K562 (cell line): ENCODE data around the gene SLC8A1. TPM values are rescaled to one million over a fixed set of nuclear protein-coding genes. Genes with fewer than 3 reads are reported as not detected.

Experiments used
- ATAC-seq: fragments of 200-7000 bp; cut with Tn5 transposase; 3 replicates; pipeline ENCODE4 v1.9.1; 2020; ENCODE audit warnings: moderate library complexity
- BruUV-seq: library from RNA; stranded (reverse); fragments of 400-500 nt; replicated peaks from 2 replicates; lab custom pipeline; 2021; lab: Mats Ljungman, UMichigan
- CTCF ChIA-PET: fragments of 300-600 bp; formaldehyde crosslinking; extraction: SDS; loops from one replicate; lab custom pipeline; 2021; ENCODE audit warnings: low intra/inter-chr PET ratio; lab: Yijun Ruan, JAX
- POLR2A ChIA-PET: fragments of 300-600, 350-650 bp; sonication (Branson Sonifier 250); formaldehyde crosslinking; extraction: SDS; loops from one replicate; lab custom pipeline; 2021; ENCODE audit warnings: antibody characterized with exemption, inconsistent platforms; lab: Yijun Ruan, JAX
- DNase-seq, 4 experiments: peaks; one replicate each; pipeline versions ENCODE4 v3.0.0 to v3.0.0-alpha.2; 2011 to 2018; ENCODE audit warnings: low spot score in 3 of 4, mixed read lengths in 3 of 4; ENCODE audit errors: extremely low read depth in 1 of 4
- FAIRE-seq: peaks from 2 replicates; lab custom pipeline; 2011; peaks lifted over from hg19 to GRCh38; lab: Jason Lieb, UNC
- H2AFZ ChIP-seq: 2 replicates; pipeline ENCODE4 v1.6.0; 2011; ENCODE audit warnings: low read depth, low read length, control low read depth, inconsistent platforms
- H3K27ac ChIP-seq: fragments of 200-600 bp; 3 replicates; pipeline ENCODE4 v1.8.0; 2011; ENCODE audit warnings: low read depth, mild to moderate bottlenecking, control low read depth, inconsistent platforms, low read length, moderate library complexity, mixed read lengths; ENCODE audit errors: extremely low read depth
- H3K27me3 ChIP-seq, 2 experiments: fragments of 300-600 bp in 1 of 2; 2 replicates in 1 of 2; 3 replicates in 1 of 2; pipeline versions ENCODE4 v1.6.0 to v1.8.0; 2011; ENCODE audit warnings: inconsistent platforms in 2 of 2, low read length in 2 of 2, mild to moderate bottlenecking in 1 of 2, mixed read lengths in 1 of 2, moderate library complexity in 1 of 2; ENCODE audit not compliant: control insufficient read depth in 2 of 2, insufficient read depth in 2 of 2
- H3K36me3 ChIP-seq: fragments of 300-600 bp; 3 replicates; pipeline ENCODE4 v1.8.0; 2011; ENCODE audit warnings: mild to moderate bottlenecking, low read length, inconsistent platforms; ENCODE audit not compliant: control insufficient read depth, insufficient read depth
- H3K4me1 ChIP-seq, 2 experiments: fragments of 200-600 bp in 1 of 2; replicated peaks in 1 of 2; 2 replicates in 1 of 2; 3 replicates in 1 of 2; pipeline versions ENCODE4 v1.5.1 to v1.8.0; 2011; ENCODE audit warnings: inconsistent platforms in 2 of 2, low read length in 2 of 2, mild to moderate bottlenecking in 1 of 2, mixed read lengths in 1 of 2, moderate library complexity in 1 of 2; ENCODE audit not compliant: control insufficient read depth in 2 of 2, insufficient read depth in 2 of 2
- H3K4me2 ChIP-seq: 2 replicates; pipeline ENCODE4 v1.6.1; 2011; ENCODE audit warnings: low read length, control low read depth, inconsistent platforms, mixed read lengths; ENCODE audit not compliant: insufficient read depth
- H3K4me3 ChIP-seq: fragments of 200-600 bp; sonication (generic), shearing (Covaris generic); 2 replicates; pipeline ENCODE4 v1.5.1; 2016; ENCODE audit warnings: control low read depth, inconsistent platforms
- H3K79me2 ChIP-seq: fragments of 200-600 bp; 3 replicates; pipeline ENCODE4 v1.8.0; 2011; ENCODE audit warnings: low read length, inconsistent platforms; ENCODE audit not compliant: control insufficient read depth, insufficient read depth
- H3K9ac ChIP-seq, 2 experiments: 2 replicates each; pipeline versions ENCODE4 v1.6.0 to v1.6.1; 2011; ENCODE audit warnings: low read depth in 2 of 2, low read length in 2 of 2, control low read depth in 1 of 2, inconsistent platforms in 1 of 2, mild to moderate bottlenecking in 1 of 2, mixed read lengths in 1 of 2; ENCODE audit not compliant: insufficient read depth in 1 of 2
- H3K9me1 ChIP-seq: one replicate; pipeline ENCODE4 v1.6.0; 2011; ENCODE audit warnings: inconsistent platforms, mild to moderate bottlenecking, low read length, moderate library complexity; ENCODE audit not compliant: control insufficient read depth, insufficient read depth
- H3K9me3 ChIP-seq: replicated peaks from 2 replicates; pipeline ENCODE4 v1.5.1; 2011; ENCODE audit warnings: low read depth, low read length, inconsistent platforms; ENCODE audit not compliant: control insufficient read depth, insufficient read depth
- H4K20me1 ChIP-seq: replicated peaks from 2 replicates; pipeline ENCODE4 v1.6.1; 2011; ENCODE audit warnings: low read length, inconsistent platforms, mixed read lengths; ENCODE audit not compliant: control insufficient read depth, insufficient read depth
- CCAR2 ChIP-seq: fragments of 200-400 bp; formaldehyde crosslinking; IDR thresholded peaks from 2 replicates; pipeline ENCODE4 v1.6.1; 2017; ENCODE audit warnings: mild to moderate bottlenecking, low read depth, low read length
- ETV1 ChIP-seq: fragments of 450-650 bp; conservative IDR thresholded peaks from 2 replicates; pipeline ENCODE4 v1.6.1; 2016; ENCODE audit warnings: missing genetic modification characterization, control low read depth, low read depth, missing compliant biosample characterization
- HMBOX1 ChIP-seq: sonication (generic); IDR thresholded peaks from 2 replicates; pipeline ENCODE4 v1.6.1; 2016
- MCM7 ChIP-seq, 2 experiments: fragments of 450-650 bp; IDR thresholded peaks; 2 replicates each; pipeline ENCODE4 v1.6.1; 2016 to 2018
- ZBTB17 ChIP-seq: fragments of 450-650 bp; formaldehyde crosslinking; IDR thresholded peaks from 2 replicates; pipeline ENCODE4 v1.4.0; 2020; ENCODE audit warnings: mild to moderate bottlenecking
- ZNF24 ChIP-seq: fragments of 450-650 bp; IDR thresholded peaks from 2 replicates; pipeline ENCODE4 v1.6.1; 2016
- ZNF561 ChIP-seq: fragments of 450-650 bp; formaldehyde crosslinking; conservative IDR thresholded peaks from 2 replicates; pipeline ENCODE4 v1.4.0; 2020; ENCODE audit warnings: mild to moderate bottlenecking, moderate library complexity
- WGBS: fragments of 100-300 bp; shearing (Covaris generic); methylation state at CpG from one replicate; pipeline ENCODE4 v1.1.6; 2016; ENCODE audit warnings: low coverage, mixed read lengths; ENCODE audit not compliant: insufficient coverage; ENCODE audit errors: missing lambda C conversion rate; 5-methylcytosine and 5-hydroxymethylcytosine counted together
- in situ Hi-C: fragments of 300-500 bp; cut with MboI; formaldehyde crosslinking; loops from 4 replicates; pipeline ENCODE4 v1.15.0; 2018; ENCODE audit warnings: inconsistent platforms, mixed read lengths
- intact Hi-C: fragments of 100-400 bp; cut with micrococcal nuclease; formaldehyde crosslinking; loops from 2 replicates; pipeline ENCODE4 v1.14.2; 2022
- polyA plus RNA-seq, 8 experiments: library from polyadenylated mRNA; depleted of rRNA in 4 of 8; stranded (reverse) in 5 of 8; unstranded in 3 of 8; fragments of >200 nt; fragmentation: Nextera tagmentation in 2 of 8; fragmentation: Illumina TruSeq in 1 of 8; extraction: Ambion mirVana in 2 of 8; extraction: Trizol in 1 of 8; gene quantifications; 2 replicates each; pipeline versions ENCODE4 v1.2.1 to v1.2.3, GENCODE V29; 2011 to 2014; ENCODE audit warnings: inconsistent platforms in 1 of 8, missing spikeins in 1 of 8
- total RNA-seq, 7 experiments: library from RNA; depleted of rRNA in 6 of 7; stranded (reverse); fragments of >200 nt in 6 of 7; fragmentation: Illumina TruSeq in 2 of 7; extraction: Trizol in 2 of 7; gene quantifications; 2 replicates each; pipeline versions ENCODE4 v1.2.1 to v1.2.3, GENCODE V29; 2011 to 2021; ENCODE audit warnings: low replicate concordance in 1 of 7

Gene SLC8A1
- total and polyA plus RNA-seq, 9 of the 15 experiments (the other 6 are each of a cell fraction or from before 2014, with no cell fraction given), result not detected

GRCh38 chr2:40123746-40124145, 328.1 kb downstream of the SLC8A1 start:
- Histone ChIP-seq H3K27ac (no peak overlapping the region), H3K9me3 (no peaks in the 10 kb centered on the region), H4K20me1 (no peaks in the 10 kb centered on the region), H3K27me3 (no peaks in the 10 kb centered on the region), H3K9ac (no peak overlapping the region), H3K4me3 (no peak overlapping the region), H3K4me2 (no peak overlapping the region), H3K4me1 (no peaks in the 10 kb centered on the region), H2AFZ (no peak overlapping the region), H3K79me2 (no peaks in the 10 kb centered on the region), H3K36me3 (no peaks in the 10 kb centered on the region), H3K9me1 (no peaks in the 10 kb centered on the region)
- DNase-seq, result no peak
- no peak for FAIRE-seq
- no peak for ATAC-seq
- TF ChIP-seq CCAR2 (no peak), ZNF24 (no peak), MCM7 (IDR thresholded peaks at IDR 0.05) (no peak)
- WGBS, result 2% methylated on average over 3 of the region's 3 CpGs
- ChIA-PET POLR2A (no interaction called here), CTCF (no interaction called here)
- BruUV-seq, result no TSS peak
- in situ Hi-C loops (no loop called here), intact Hi-C loops (no loop called here)

GRCh38 chr2:40123326-40123725, 328.6 kb downstream of the SLC8A1 start:
- no TSS peak for BruUV-seq
- in situ Hi-C loops, result no loop called here
- H3K27me3 ChIP-seq, result no peaks in the 10 kb centered on the region

More at GRCh38 chr2:40123326-40123725, 328.6 kb downstream of the SLC8A1 start:
- intact Hi-C loops, result no loop called here
- H4K20me1 ChIP-seq, result no peaks in the 10 kb centered on the region
- no peak overlapping the region for H3K27ac ChIP-seq
- H3K9ac ChIP-seq, result no peak overlapping the region
- H2AFZ ChIP-seq, result no peak overlapping the region
- no peak for ATAC-seq
- no peak for TF ChIP-seq ETV1
- no peak for TF ChIP-seq HMBOX1
- no peak for TF ChIP-seq ZNF561
- no peak for TF ChIP-seq ZBTB17 (CRISPR knock-in tag)
- no peaks in the 10 kb centered on the region for H3K36me3 ChIP-seq
- DNase-seq, result no peak
- no peaks in the 10 kb centered on the region for H3K9me1 ChIP-seq
- no peaks in the 10 kb centered on the region for H3K9me3 ChIP-seq
- H3K4me2 ChIP-seq, result no peak overlapping the region
- 0% methylated on average over 1 of the region's 1 CpG for WGBS
- FAIRE-seq, result no peak
- H3K4me1 ChIP-seq, result no peaks in the 10 kb centered on the region
- H3K4me3 ChIP-seq, result no peak overlapping the region
- ChIA-PET POLR2A (no interaction called here), CTCF (interaction anchor here (0.7 kb wide), 1 partner anchor 59 kb away, joined by 3 read pairs; no protein-coding TSS in a partner anchor)
- H3K79me2 ChIP-seq, result no peaks in the 10 kb centered on the region
